Panc1 (cell line): ENCODE data around the gene SFTPB. TPM values are rescaled to one million over a fixed set of nuclear protein-coding genes. Genes with fewer than 3 reads are reported as not detected.

ENCODE experiments used
- ATAC-seq: fragments of 200-7000 bp; cut with Tn5 transposase; 2 replicates; pipeline ENCODE4 v1.9.1; 2020; ENCODE audit warnings: mild to moderate bottlenecking, moderate library complexity
- BruUV-seq: library from RNA; stranded (reverse); fragments of 400-500 nt; replicated peaks from 2 replicates; lab custom pipeline; 2021; lab: Mats Ljungman, UMichigan
- CTCF ChIA-PET: fragments of 300-600 bp; sonication (Branson Sonifier 250); formaldehyde crosslinking; loops from one replicate; lab custom pipeline; 2022; ENCODE audit warnings: antibody characterized with exemption; lab: Charles Lee
- POLR2A ChIA-PET: fragments of 300-600 bp; sonication (Branson Sonifier 250); formaldehyde crosslinking; loops from one replicate; lab custom pipeline; 2022; ENCODE audit warnings: antibody characterized with exemption; lab: Charles Lee
- DNase-seq: peaks from one replicate; pipeline ENCODE4 v3.0.0-alpha.2; 2010; ENCODE audit warnings: low read depth, low spot score
- H3K27ac ChIP-seq: 2 replicates; pipeline ENCODE4 v1.5.1; 2011; ENCODE audit warnings: mild to moderate bottlenecking, low read length, inconsistent platforms
- H3K27me3 ChIP-seq: fragments of 200-500 bp; sonication (Bioruptor generic); 2 replicates; pipeline ENCODE4 v1.6.0; 2014; ENCODE audit warnings: low read length, inconsistent platforms; ENCODE audit not compliant: control insufficient read depth, insufficient read depth
- H3K36me3 ChIP-seq: fragments of 200-500 bp; sonication (Bioruptor generic); 2 replicates; pipeline ENCODE4 v1.5.1; 2014; ENCODE audit warnings: inconsistent platforms, mild to moderate bottlenecking, low read length, moderate library complexity; ENCODE audit not compliant: control insufficient read depth, insufficient read depth
- H3K4me1 ChIP-seq: 2 replicates; pipeline ENCODE4 v1.5.1; 2011; ENCODE audit warnings: inconsistent platforms, mild to moderate bottlenecking, low read length, moderate library complexity; ENCODE audit not compliant: control insufficient read depth, insufficient read depth
- H3K4me3 ChIP-seq, 2 experiments: 2 replicates each; pipeline ENCODE4 v1.5.1; 2011 to 2012; ENCODE audit warnings: low read depth in 2 of 2, low read length in 2 of 2, mild to moderate bottlenecking in 2 of 2, inconsistent platforms in 1 of 2, moderate library complexity in 1 of 2
- H3K9me3 ChIP-seq: fragments of 200-500 bp; sonication (Bioruptor generic); 2 replicates; pipeline ENCODE4 v1.5.1; 2014; ENCODE audit warnings: low read depth, mild to moderate bottlenecking, inconsistent platforms, low read length, moderate library complexity; ENCODE audit not compliant: control insufficient read depth, insufficient read depth
- CTCF ChIP-seq: fragments of 450-650 bp; IDR thresholded peaks from 2 replicates; pipeline ENCODE4 v1.5.1; 2017; ENCODE audit warnings: mild to moderate bottlenecking
- POLR2AphosphoS5 ChIP-seq: IDR thresholded peaks from 2 replicates; pipeline ENCODE4 v1.6.1; 2012; ENCODE audit warnings: mild to moderate bottlenecking, low read depth, low read length, moderate library complexity
- REST ChIP-seq, 2 experiments: IDR thresholded peaks; 2 replicates each; pipeline ENCODE4 v1.6.1; 2011 to 2012; ENCODE audit warnings: low read depth in 2 of 2, control low read depth in 1 of 2, low read length in 1 of 2, mild to moderate bottlenecking in 1 of 2, moderate library complexity in 1 of 2; ENCODE audit not compliant: insufficient read depth in 1 of 2
- SIN3A ChIP-seq: IDR thresholded peaks from 2 replicates; pipeline ENCODE4 v1.6.1; 2012; ENCODE audit warnings: low read depth, mild to moderate bottlenecking, low read length, moderate library complexity, borderline replicate concordance; ENCODE audit not compliant: insufficient read depth
- TCF7L2 ChIP-seq: IDR thresholded peaks from 2 replicates; pipeline ENCODE4 v1.6.1; 2011; ENCODE audit warnings: mild to moderate bottlenecking, low read depth, low read length, inconsistent platforms
- in situ Hi-C: cut with HindIII; loops from 2 replicates; pipeline ENCODE4 v1.10.0; 2016; ENCODE audit warnings: low sequenced_read_pairs, low pct_unique_long_range_greater_than_20kb
- intact Hi-C: fragments of 100-400 bp; cut with micrococcal nuclease; formaldehyde crosslinking; loops from one replicate; pipeline ENCODE4 v1.10.0; 2022; ENCODE audit not compliant: unreplicated experiment
- total RNA-seq: library from RNA; stranded (reverse); gene quantifications from one replicate; pipeline ENCODE4 v1.2.1, GENCODE V29; 2021; ENCODE audit not compliant: unreplicated experiment

SFTPB gene
- total RNA-seq, 1 experiment from 2014 or later, result 5.6 TPM

GRCh38 chr2:85653996-85654395 lies 14.0 kb downstream of the SFTPB start:
- no peak overlapping the region for H3K27ac ChIP-seq
- POLR2A ChIA-PET, result no interaction called here
- intact Hi-C loops, result no loop called here
- no peaks in the 10 kb centered on the region for H3K4me1 ChIP-seq
- DNase-seq (no peak), ATAC-seq (no peak)
- H3K4me3 ChIP-seq, result no peak overlapping the region
- H3K9me3 ChIP-seq, result no peaks in the 10 kb centered on the region
- H3K27me3 ChIP-seq, result no peaks in the 10 kb centered on the region
- TF ChIP-seq REST (IDR thresholded peaks at IDR 0.05; ENCODE audit: insufficient read depth in 1 of 2, low read depth in 2 of 2, low read length in 1 of 2), result no peak
- TF ChIP-seq CTCF, result no peak
- TF ChIP-seq POLR2AphosphoS5, result no peak
- no peak for TF ChIP-seq SIN3A
- TF ChIP-seq TCF7L2, result no peak
- H3K36me3 ChIP-seq, result 0 out of 2 replicates have a peak, but pooled peaks cover 2% of the 10 kb centered on the region
- in situ Hi-C loops, result no loop called here
- CTCF ChIA-PET, result no interaction called here
- BruUV-seq, result no TSS peak

- H3K27ac ChIP-seq, result no peak overlapping the region
- POLR2A ChIA-PET, result no interaction called here
- CTCF ChIA-PET, result no interaction called here
Observed at GRCh38 chr2:85652056-85652455, 15.9 kb downstream of the SFTPB start.

More at GRCh38 chr2:85652056-85652455, 15.9 kb downstream of the SFTPB start:
- in situ Hi-C loops (no loop called here), intact Hi-C loops (no loop called here)
- Histone ChIP-seq H3K9me3 (no peaks in the 10 kb centered on the region), H3K4me3 (no peak overlapping the region), H3K27me3 (no peaks in the 10 kb centered on the region), H3K36me3 (peaks cover 17% of the 10 kb centered on the region), H3K4me1 (no peaks in the 10 kb centered on the region)
- TF ChIP-seq CTCF, result no peak
- no peak for TF ChIP-seq SIN3A
- no peak for TF ChIP-seq REST (IDR thresholded peaks at IDR 0.05; ENCODE audit: insufficient read depth in 1 of 2, low read depth in 2 of 2, low read length in 1 of 2)
- TF ChIP-seq POLR2AphosphoS5, result no peak
- TF ChIP-seq TCF7L2, result no peak
- ATAC-seq (0 out of 2 replicates have a peak, but pooled peaks have one; percentile 19), DNase-seq (no peak)
- no TSS peak for BruUV-seq
